RKO (cell line): ENCODE results near the gene ZNF609.
A peak's percentile ranks its signal among the peaks of the same experiment; 100 is the strongest.
"Not testable (repeated sequence)": the region's sequence is repeated elsewhere in the genome, so short reads cannot be mapped to it uniquely, and the experiment has no call there.

ENCODE experiments used
- DNase-seq: peaks from one replicate; pipeline ENCODE4 v3.0.0-alpha.2; 2016; ENCODE audit warnings: low spot score

ZNF609 gene

GRCh38 chr15:64455961-64456371 lies 4.4 kb upstream of the ZNF609 start:
- no peak for DNase-seq

GRCh38 chr15:64456634-64457108 lies 3.7 kb upstream of the ZNF609 start:
- DNase-seq = no peak

GRCh38 chr15:64459066-64459781 lies 1.2 kb upstream of the ZNF609 start:
- DNase-seq = peak; percentile 16

- peak; percentile 89 for DNase-seq
Measured at GRCh38 chr15:64460724-64461720, 644 bp downstream of the ZNF609 start.

- DNase-seq = peak; percentile 31
Measured at GRCh38 chr15:64461721-64462162, 1.4 kb downstream of the ZNF609 start.

- DNase-seq = no peak
Measured at GRCh38 chr15:64462492-64462891, 2.1 kb downstream of the ZNF609 start.

GRCh38 chr15:64464276-64465005 lies 4.1 kb downstream of the ZNF609 start:
- no peak for DNase-seq

GRCh38 chr15:64466408-64467141 lies 6.2 kb downstream of the ZNF609 start:
- no peak for DNase-seq

- no peak for DNase-seq
Measured at GRCh38 chr15:64472161-64472560, 11.8 kb downstream of the ZNF609 start.

GRCh38 chr15:64474846-64475245 lies 14.5 kb downstream of the ZNF609 start:
- no peak for DNase-seq

- no peak for DNase-seq
Measured at GRCh38 chr15:64476550-64476949, 16.2 kb downstream of the ZNF609 start.

- DNase-seq = no peak
Measured at GRCh38 chr15:64478863-64479262, 18.5 kb downstream of the ZNF609 start.

- no peak for DNase-seq
Measured at GRCh38 chr15:64480891-64481290, 20.5 kb downstream of the ZNF609 start.

GRCh38 chr15:64483749-64484148 lies 23.4 kb downstream of the ZNF609 start:
- no peak for DNase-seq

- DNase-seq = no peak
Measured at GRCh38 chr15:64485796-64486195, 25.4 kb downstream of the ZNF609 start.

GRCh38 chr15:64490598-64491259 lies 30.4 kb downstream of the ZNF609 start:
- no peak for DNase-seq

GRCh38 chr15:64493641-64494040 lies 33.3 kb downstream of the ZNF609 start:
- no peak for DNase-seq

- not testable (repeated sequence) for DNase-seq
Measured at GRCh38 chr15:64495968-64496367, 35.6 kb downstream of the ZNF609 start.

- no peak for DNase-seq
Measured at GRCh38 chr15:64500695-64501395, 40.5 kb downstream of the ZNF609 start.

GRCh38 chr15:64501396-64501715 lies 41.0 kb downstream of the ZNF609 start:
- DNase-seq = no peak
